ENCODE results near the gene NPS.

NPS gene

GRCh38 chr10:127549009-127549408 lies at the start of gene NPS:
Gene NPS, plus strand, starts transcription at chr10:127549309. Its CDS starts 60 bp downstream, at chr10:127549369.
- DNase-seq = no peak

GRCh38 chr10:127500127-127500526 lies 49.0 kb upstream of the NPS start:
- no peak for DNase-seq

- DNase-seq = no peak
These were observed 43.0 kb upstream of the NPS start for GRCh38 chr10:127506094-127506493.

GRCh38 chr10:127522298-127522697 lies 26.8 kb upstream of the NPS start:
- no peak for DNase-seq

GRCh38 chr10:127523476-127523875 lies 25.6 kb upstream of the NPS start:
- no peak for DNase-seq

GRCh38 chr10:127524229-127524628 lies 24.9 kb upstream of the NPS start:
- DNase-seq = no peak

- DNase-seq = no peak
These were observed 24.0 kb upstream of the NPS start for GRCh38 chr10:127524908-127525665.

- no peak for DNase-seq
These were observed 23.4 kb upstream of the NPS start for GRCh38 chr10:127525686-127526085.

- DNase-seq = no peak
These were observed 22.9 kb upstream of the NPS start for GRCh38 chr10:127526161-127526560.

GRCh38 chr10:127527320-127527719 lies 21.8 kb upstream of the NPS start:
- no peak for DNase-seq

- DNase-seq = no peak
These were observed 21.2 kb upstream of the NPS start for GRCh38 chr10:127527891-127528290.

- no peak for DNase-seq
These were observed 16.9 kb upstream of the NPS start for GRCh38 chr10:127532193-127532592.

GRCh38 chr10:127532659-127533058 lies 16.4 kb upstream of the NPS start:
- no peak for DNase-seq

GRCh38 chr10:127534074-127534473 lies 15.0 kb upstream of the NPS start:
- DNase-seq = no peak

- DNase-seq = no peak
These were observed 14.6 kb upstream of the NPS start for GRCh38 chr10:127534496-127534895.

- DNase-seq = no peak
These were observed 13.2 kb upstream of the NPS start for GRCh38 chr10:127535802-127536515.

- no peak for DNase-seq
These were observed 11.9 kb upstream of the NPS start for GRCh38 chr10:127536972-127537760.

- DNase-seq = no peak
These were observed 11.2 kb upstream of the NPS start for GRCh38 chr10:127537924-127538323.

GRCh38 chr10:127548022-127548421 lies 1.1 kb upstream of the NPS start:
- DNase-seq = no peak

- DNase-seq = no peak
These were observed 1.8 kb downstream of the NPS start for GRCh38 chr10:127550861-127551260.

GRCh38 chr10:127552446-127552845 lies 3.3 kb downstream of the NPS start:
- DNase-seq = no peak

GRCh38 chr10:127553417-127553816 lies 4.3 kb downstream of the NPS start:
- DNase-seq = no peak

GRCh38 chr10:127556916-127557315 lies 7.8 kb downstream of the NPS start:
- no peak for DNase-seq

- DNase-seq = no peak
These were observed 12.5 kb downstream of the NPS start for GRCh38 chr10:127561647-127562046.
